ENCODE results near the gene ARHGAP24.

ARHGAP24 gene

DNA sequence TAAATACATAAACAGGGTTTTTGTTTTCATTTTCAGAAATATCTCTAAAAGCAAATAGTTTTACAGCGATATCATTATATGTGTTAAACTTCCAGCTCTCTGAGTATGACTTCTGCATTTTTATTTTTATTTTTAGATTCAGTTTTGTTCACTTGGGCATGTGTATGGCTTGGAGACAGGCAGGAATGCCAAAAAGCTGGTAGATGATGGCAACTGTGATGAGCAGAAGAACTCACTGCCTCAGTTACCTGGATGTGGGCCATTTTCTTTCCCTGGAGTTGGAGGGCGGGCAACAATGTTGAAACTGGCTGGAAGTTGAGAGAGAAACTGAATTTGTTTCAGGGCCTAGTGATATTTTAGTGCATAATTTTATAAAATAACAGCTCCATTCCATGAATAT is 266.4 kb downstream of the ARHGAP24 start:
- DNase-seq (ENCODE audit: low read depth), result no peak

DNA sequence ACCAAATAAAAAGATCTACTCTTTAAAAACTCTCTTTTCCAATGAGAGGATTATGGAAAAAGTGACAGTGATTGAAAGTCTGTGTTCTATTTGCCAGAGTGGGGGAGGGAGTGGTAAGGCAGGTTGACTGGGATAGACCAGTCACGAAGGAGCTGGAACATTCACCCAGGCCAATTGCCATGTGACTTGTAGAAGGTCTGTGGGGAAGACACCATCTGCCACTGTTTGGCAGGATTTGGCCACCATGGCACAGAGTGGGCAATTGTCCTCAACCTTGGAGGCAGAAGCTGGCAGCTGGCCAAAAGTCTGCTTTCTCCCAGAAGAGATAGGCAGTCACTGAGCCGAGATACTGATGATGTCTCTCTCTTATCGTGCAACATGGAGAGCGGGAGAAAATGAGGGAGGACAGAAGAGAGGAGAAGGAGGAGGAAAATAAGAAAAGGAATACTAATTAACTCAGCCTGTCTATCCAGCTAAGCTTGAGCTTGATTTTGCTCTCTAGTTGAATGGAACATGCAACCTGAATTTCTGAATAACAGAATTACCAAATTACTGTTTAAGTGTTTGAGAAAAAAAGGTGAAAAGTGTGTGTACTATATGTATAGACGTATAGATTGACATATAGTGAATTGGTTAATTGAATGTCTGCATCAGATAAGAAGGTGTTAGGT is 267.1 kb downstream of the ARHGAP24 start:
- DNase-seq (ENCODE audit: low read depth), result no peak

DNA sequence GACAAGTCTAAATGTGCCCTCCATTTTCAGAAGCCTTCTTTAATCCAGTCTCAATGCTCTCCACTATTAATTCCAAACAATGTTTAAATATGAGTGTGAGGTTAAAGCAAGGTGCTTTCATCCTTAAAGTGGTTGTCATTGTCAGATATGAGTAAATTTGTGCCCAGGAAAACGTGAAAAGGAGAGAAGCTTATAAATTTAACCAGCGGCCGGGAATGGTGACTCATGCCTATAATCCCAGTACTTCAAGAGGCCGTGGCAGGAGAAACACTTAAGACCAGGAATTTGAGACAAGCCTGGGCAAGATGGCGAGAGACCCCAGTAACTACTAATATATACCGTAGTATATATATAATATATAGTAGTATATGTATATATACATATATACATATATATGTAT is 270.0 kb downstream of the ARHGAP24 start:
- DNase-seq (ENCODE audit: low read depth), result no peak

DNA sequence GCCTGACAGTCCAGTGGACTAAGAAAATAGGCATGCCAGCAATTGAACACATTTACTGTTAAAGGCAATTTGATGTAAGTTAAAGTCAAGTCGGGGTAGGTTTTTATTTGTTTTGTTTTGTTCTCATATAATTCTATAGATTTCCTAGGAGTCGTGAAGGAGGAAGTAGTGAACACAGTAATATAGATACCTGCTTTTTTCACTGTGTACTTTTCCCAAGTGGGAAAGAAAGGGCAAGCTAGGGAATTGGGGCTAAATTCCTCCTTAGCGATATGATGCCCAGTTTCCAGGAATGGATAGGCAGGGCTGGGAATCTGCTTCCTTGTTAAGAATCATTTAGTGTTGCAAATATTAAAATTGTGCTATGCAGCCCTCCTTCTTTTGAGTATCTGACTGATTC is 271.0 kb downstream of the ARHGAP24 start:
- no peak for DNase-seq (ENCODE audit: low read depth)

DNA sequence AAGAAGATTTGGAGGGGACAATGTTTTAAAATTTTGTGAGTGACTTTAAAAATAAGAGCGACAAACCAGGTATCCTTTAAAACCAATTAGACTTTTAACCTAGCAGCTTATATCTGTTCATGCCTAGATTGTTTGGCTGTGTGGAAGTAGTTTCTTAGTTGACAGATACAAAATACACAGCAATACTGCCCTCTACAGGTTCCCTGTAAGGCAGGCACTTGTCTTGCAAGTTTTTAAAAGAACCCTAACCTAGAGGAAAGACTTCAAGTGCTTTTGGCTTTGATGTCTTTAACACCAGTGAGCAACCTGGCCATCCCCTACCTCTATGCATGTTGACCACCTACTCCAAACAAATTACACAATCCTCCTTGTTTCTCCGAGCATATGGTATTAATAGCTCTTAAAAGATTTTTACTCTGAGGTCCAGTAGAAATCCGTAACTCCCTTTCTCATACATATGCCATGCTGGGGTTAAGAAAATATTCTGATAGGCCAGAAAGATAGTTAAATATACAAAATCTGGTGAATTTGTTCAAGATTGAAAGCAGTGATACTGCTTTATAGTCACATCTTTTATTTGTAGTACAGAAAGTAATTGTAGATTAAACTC is 273.0 kb downstream of the ARHGAP24 start:
- no peak for DNase-seq (ENCODE audit: low read depth)

DNA sequence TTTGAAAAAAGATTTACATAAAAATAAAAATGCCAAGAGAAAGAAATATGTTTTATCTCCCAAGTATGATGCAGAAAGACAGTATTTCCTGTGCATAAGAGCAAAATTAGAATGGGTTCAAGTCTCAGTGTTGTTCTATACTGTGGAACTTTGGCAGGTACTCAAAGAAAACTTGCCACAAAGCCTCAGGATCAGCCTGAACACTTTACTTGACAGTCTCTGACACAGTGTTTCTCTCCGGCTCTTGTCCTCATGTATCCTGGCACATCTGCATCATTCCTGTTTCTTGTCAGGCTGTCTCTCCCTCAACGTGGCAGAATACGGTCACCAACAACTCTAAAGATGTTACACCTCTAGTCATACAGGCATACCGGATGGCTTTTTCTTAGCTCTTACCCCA is 273.7 kb downstream of the ARHGAP24 start:
- DNase-seq (ENCODE audit: low read depth), result no peak

DNA sequence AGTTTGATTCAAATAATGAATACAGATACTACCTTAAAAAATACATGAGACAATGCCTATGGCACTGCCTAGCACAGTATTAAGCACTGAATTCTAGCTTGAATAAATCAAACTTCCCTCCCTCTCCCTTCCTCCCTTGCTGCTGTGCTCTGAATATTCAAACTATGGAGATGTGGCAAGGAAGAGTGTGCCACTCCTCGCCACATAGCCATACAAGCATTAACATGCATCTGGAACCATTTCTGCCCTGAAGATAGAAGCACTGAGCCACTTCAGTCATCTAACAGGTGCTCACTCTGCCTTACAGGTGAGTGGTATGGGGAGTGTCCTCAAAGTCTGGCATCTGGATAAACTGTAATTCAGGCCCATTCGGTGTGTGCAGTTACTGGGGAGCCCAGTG is 276.9 kb downstream of the ARHGAP24 start:
- DNase-seq (ENCODE audit: low read depth), result no peak

DNA sequence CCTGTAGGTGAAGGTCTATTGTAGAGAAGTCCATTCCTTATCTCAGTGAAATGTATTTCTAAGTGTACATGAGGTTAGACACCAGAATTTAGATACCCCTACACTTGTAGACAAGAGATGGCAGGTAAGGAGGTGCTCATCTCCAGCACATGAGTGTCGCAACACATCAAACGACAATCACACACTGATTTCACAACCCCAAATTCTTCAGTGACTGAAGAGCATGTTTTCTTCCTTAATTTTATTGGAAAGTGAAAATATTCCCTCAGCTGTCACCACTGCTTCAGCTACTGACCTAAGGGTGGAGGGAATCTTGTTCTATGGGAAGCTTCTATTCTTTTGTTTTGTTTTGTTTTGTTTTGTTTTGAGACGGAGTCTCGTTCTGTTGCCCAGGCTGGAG is 280.3 kb downstream of the ARHGAP24 start:
- DNase-seq (ENCODE audit: low read depth), result no peak

DNA sequence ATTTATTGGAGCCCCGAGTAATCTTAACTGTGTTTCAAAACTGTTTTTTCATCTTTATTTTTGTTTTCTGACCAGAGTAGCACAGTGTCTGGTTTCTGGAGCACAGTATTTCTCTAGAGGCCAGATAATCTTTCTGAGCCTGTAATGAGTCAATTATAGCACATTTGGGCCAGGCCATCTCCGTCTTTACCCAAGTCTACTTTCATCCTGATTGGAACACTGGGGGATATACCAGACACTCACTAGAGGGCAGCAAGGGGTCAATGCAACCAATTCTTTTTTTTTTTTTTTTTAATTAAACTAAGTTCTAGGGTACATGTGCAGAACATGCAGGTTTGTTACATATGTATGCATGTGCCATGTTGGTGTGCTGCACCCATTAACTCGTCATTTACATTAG is 282.0 kb downstream of the ARHGAP24 start:
- DNase-seq (ENCODE audit: low read depth), result no peak

DNA sequence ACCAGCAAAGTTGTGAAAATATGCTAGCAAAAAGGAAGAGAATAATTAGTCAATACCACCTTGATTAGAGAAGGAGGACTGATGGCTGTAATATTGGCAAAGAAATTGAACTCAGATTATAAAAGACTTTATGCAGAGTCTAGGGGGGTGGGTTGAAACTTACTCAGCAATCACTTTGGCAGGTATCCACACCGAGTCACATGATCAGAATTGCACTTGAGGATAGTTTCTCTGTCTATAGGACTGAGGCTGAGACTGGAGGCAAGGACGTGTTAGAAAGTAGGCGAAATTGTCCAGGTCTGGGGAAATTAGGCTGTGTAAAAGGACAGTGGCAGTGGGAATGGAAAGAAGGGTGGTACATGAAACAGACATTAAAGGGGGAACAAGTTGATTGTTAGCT is 284.4 kb downstream of the ARHGAP24 start:
- DNase-seq (ENCODE audit: low read depth), result no peak

DNA sequence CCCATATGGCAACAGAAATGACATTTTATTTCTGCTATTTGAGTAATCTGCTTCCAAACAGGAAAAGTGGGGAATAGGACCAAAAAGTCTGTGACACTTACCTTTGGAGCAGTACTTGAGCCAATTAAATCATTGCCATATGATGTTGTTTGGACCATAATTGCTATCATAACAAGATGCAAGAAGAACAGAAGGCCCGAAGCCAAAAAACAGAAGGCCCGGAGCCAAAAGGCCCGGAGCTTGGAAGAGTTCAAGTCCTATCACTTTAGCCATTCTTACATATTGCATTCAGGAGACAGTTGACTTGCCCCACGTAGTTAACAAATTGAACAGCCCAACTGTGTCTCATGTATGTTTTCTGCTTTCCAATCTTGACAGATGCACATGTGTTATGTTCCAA is 285.6 kb downstream of the ARHGAP24 start:
- DNase-seq (ENCODE audit: low read depth), result no peak

DNA sequence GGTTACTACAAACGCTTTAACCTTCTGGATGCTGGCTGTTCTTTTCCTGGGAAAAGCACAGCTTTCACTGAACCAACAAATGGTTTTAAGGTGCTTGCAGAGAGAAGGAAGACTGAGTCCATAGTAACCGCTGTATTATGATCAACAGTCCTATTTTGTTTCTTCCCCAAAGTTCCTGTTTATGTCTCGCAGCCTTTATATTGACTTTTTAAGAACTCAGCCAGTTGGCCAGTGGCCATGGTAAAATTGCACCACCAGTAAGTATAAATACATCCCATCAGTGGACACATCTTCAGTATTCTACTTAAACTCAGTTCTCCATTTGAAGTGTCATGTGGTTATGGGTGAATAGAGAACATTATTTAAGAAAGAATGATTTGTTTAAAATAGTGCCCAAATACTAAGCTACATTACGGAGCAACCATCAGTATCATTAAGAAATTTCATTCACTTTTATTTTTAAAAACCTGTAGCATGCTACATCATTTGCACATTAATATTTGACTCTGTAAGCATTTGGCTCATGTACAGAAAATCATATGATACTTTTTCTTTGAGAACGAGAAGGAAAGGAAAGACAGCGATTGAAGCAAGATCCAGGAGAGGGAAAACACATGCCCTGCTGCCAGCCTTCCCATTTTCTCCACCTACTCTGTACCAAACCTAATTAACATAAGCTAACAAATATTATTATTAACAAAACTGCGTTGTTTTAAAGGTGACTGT is 287.0 kb downstream of the ARHGAP24 start:
- DNase-seq (ENCODE audit: low read depth), result no peak

DNA sequence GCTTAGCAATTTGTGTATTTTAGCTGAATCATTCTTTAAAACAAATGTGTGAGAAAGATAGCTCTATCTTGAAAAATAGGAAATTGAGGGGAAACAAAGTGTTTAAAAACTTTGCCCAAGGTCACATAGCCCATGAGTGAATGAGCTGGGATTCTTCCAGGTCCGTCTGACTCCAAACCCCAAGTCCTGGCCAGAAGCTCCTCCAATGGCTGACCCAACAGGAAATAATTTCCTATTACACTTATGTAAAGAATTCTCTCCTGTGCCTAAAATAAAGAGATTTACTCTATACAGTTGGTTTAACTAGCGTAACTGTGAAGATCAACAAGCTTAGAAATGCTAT is 287.6 kb downstream of the ARHGAP24 start:
- no peak for DNase-seq (ENCODE audit: low read depth)

DNA sequence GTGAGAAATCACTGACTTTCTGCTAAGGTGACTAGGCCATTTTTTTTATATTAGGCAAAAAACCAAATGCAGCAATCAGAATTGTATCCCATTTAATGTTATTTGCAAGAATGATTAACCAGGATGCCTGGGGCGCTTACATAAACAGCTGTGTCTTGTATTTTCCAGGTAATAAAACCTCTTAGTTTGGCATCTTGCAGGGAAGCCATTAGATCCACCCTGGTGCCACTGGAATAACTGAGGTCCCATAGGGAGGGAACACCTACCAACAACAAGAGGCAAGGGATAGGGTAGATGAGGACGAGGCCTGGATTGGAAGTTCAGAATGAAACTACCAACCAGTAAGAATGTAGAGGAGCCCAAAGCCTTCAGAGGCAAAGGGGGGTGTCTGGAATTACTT is 288.3 kb downstream of the ARHGAP24 start:
- DNase-seq (ENCODE audit: low read depth), result no peak

DNA sequence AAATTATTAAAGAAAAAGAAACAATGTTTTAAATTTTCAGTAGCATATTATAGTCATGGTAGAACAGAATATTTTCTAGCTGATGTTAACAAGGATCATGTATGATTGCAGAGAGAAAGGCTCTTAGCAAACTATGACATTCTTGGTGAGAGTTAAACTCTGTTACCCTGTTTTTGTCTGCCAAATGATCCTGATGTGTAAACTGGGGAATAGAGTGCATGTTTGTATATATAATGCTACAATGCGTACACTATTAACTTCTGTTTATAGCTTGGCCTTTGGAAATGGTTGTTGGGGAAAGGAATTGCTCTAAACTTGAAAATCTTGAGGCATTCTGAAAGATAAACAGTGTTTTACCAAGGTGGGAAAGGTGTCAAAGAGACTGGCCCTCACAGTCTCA is 292.7 kb downstream of the ARHGAP24 start:
- no peak for DNase-seq (ENCODE audit: low read depth)

DNA sequence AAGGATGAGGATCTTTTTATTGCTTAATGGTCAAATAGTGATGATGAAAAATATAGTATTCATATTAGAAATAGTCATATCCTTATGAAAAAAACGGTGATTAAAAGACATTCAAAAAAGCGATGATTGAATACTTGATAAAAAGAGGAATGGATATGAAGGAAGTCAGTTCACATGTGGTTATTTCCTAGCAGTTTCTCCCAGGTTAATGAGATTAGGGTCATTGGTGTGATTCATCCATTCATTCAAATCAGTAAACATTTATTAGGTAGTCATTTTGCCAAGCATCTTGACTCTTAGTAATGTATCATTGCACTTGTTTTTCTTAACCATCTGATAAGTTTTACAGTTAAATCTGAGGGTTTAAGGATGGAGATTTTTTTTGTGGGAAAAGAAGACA is 294.1 kb downstream of the ARHGAP24 start:
- no peak for DNase-seq (ENCODE audit: low read depth)

DNA sequence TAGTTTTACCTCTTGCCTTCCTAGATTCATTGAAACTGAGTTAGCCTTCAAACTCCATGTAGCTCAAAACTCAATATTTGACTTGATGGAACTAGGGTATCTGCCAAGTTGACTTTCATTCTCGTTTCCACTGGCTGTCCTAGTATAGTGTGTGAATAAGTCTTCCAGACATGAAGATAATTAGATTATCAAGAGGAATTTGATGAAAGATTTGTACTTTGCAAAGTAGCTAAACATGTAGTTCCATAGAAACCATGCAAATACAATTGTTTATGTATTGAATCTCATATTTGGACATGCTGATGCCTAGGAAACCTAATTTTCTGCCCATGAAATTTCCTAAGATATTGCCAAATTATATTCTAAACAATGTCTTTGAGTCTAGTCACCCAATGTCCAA is 297.5 kb downstream of the ARHGAP24 start:
- no peak for DNase-seq (ENCODE audit: low read depth)

DNA sequence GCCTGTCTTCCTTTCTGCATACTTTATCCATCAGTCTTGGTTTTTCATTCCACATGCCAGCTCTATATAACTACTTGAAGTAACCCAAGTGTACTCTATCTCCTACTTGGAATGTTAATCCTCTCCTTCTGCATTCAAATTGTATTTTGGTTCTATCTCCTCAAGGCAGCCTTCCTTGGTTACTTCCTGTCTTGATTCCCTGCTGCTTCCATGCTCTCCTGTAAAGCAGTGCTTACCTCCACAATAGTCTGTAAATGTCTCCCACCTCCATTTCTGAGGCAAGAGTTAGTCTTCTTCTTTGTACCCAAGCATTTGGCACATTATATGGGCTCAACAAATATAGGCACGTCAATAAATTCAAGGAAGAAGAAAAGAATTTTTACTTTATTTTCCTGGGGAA is 298.4 kb downstream of the ARHGAP24 start:
- no peak for DNase-seq (ENCODE audit: low read depth)

DNA sequence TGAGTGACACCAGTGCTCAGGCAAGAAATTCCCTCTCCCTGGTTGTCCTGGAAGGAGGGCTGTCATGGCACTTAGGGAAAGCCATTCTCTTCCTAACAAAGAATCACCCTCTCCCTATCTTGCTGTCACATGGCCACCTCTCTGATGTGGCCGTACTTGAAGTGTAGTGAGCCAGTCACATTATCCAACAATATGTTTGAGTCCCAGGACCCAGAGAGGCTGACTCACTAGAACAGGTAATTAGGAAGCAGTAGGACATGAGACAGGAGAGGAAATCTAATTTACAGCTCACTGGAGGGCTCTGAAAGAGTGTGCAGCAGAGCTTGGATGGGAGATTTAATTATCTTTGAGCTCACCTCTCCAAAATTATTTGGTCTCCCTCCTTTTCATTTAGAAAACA is 299.1 kb downstream of the ARHGAP24 start:
- no peak for DNase-seq (ENCODE audit: low read depth)

DNA sequence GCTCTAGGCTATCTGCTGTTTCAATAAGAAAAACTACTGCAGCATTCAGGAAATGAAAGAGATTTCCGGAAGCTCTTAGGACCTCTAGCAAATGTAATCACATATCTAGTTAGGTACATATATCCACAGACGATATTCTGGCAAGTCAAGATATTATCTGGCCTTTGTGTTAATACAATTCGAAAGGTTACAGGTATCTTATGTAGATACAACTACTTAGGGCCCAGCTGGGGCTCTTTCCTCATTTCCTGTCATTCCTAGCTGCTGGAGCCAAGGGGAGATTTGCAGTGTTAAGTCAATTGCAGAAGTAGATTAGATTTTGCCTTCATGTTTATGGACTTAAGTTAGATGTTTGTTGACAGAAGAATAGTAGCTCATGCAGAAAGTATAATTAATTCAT is 299.5 kb downstream of the ARHGAP24 start:
- DNase-seq (ENCODE audit: low read depth), result no peak

DNA sequence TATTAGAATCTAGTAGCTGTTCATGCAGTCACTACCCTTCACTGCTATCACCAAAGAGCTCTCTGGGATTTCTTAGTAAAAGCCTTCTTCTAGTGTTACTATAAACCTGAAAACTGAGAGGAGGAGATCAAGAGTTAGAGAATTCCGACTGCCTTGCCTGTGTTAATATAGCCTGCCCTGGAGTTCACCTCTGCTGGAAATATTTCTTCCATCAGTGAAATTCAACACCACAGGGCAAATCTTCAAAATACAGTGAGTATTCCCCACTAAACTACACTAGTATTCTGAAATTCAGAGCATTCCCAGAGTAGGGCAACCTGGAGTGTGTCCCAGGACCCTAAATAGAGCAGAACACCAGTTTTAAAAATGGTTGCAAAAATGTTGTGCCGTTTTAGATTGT is 301.1 kb downstream of the ARHGAP24 start:
- no peak for DNase-seq (ENCODE audit: low read depth)

DNA sequence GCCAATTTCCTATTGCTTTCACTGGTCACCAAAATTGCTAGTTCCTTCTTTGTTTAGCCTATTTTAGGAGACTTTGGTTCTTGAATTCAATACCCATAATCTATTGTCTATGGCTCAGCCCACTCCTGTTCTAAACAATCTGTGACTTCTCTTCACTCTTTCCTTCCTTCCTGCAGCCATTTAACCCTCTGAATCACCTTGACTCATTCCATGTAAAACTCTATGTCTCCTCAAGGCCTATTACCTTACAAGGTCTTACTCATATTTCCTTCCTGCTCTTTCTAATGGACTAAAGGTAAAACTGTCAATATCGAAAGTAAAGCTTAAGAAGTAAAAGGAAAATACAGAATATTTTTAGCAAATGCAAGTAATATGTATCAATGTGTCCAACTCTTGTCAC is 301.6 kb downstream of the ARHGAP24 start:
- no peak for DNase-seq (ENCODE audit: low read depth)

DNA sequence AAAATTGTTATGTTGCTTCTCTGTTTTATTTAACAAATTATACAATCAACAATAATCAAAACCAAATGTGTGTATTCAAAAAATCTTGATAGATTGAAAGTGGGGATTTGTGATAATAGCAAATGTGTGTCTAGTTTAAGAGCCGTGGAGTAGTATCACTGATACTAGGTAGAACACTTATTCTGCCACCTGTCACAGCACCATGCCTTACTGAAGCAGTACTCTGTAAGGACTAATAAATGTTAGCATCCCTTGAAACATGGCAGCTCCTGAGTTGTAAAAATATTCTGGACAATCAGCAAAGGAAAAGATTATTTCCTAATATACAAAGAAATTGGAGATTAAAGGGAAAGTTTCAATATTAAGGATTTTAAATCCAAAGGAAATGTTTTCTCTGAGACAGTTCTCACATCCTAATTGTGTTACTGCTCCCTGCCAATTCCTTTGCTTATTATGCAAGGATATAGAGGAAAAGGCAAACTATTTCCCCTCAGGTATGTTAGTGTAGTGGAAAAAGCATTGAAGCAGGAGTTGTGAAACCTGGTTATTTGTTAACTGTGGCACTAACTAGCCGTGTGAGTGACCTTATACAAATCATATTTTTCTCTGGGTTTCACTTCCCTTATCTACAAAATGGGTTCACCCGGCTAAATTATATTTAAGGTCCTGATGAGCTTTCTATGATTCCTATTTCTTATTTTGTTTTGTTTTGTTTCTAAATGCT is 303.1 kb downstream of the ARHGAP24 start:
- DNase-seq (ENCODE audit: low read depth), result no peak

All from activated T-helper 9 cell treated with anti-CD3 and anti-CD28 coated beads, Interleukin-2, amount 50 U/mL, for 16 hours (primary cell).